GM12878 (cell line): ENCODE measurements around the gene TMEM231. TPM values are rescaled to one million over a fixed set of nuclear protein-coding genes. Genes with fewer than 3 reads are reported as not detected.

Source experiments
- ATAC-seq: fragments of 200-7000 bp; cut with Tn5 transposase; 3 replicates; pipeline ENCODE4 v1.9.1; 2020; ENCODE audit warnings: mild to moderate bottlenecking, moderate library complexity
- BruUV-seq: library from RNA; stranded (reverse); fragments of 400-500 nt; replicated peaks from 2 replicates; lab custom pipeline; 2021; lab: Mats Ljungman, UMichigan
- CTCF ChIA-PET: fragments of 300-600 bp; sonication (Branson Sonifier 250); formaldehyde crosslinking; extraction: SDS; loops from one replicate; lab custom pipeline; 2021; ENCODE audit warnings: inconsistent platforms; lab: Yijun Ruan, JAX
- POLR2A ChIA-PET: fragments of 350-600 bp; formaldehyde crosslinking; extraction: SDS; loops from one replicate; lab custom pipeline; 2021; ENCODE audit warnings: inconsistent platforms; lab: Charles Lee
- RAD21 ChIA-PET: fragments of 300-600 bp; sonication (Branson Sonifier 250); formaldehyde crosslinking; loops from one replicate; lab custom pipeline; 2023; ENCODE audit warnings: antibody characterized with exemption; ENCODE audit not compliant: unreplicated experiment; lab: Charles Lee
- SMC1A ChIA-PET: fragments of 300-600 bp; sonication (Branson Sonifier 250); formaldehyde crosslinking; loops from one replicate; lab custom pipeline; 2023; ENCODE audit not compliant: unreplicated experiment, uncharacterized antibody; lab: Charles Lee
- DNase-seq: peaks from one replicate; pipeline ENCODE4 v3.0.0-alpha.2; 2011; ENCODE audit warnings: low read depth, low spot score
- FAIRE-seq: peaks from 3 replicates; lab custom pipeline; 2011; peaks lifted over from hg19 to GRCh38; lab: Jason Lieb, UNC
- H2AFZ ChIP-seq: 2 replicates; pipeline ENCODE4 v1.6.0; 2011; ENCODE audit warnings: low read depth, low read length, control low read depth; ENCODE audit not compliant: control insufficient read depth
- H3K27ac ChIP-seq: 2 replicates; pipeline ENCODE4 v1.5.1; 2011; ENCODE audit warnings: control low read depth; ENCODE audit not compliant: control insufficient read depth, insufficient read depth
- H3K27me3 ChIP-seq, 2 experiments: replicated peaks in 1 of 2; 2 replicates each; pipeline versions ENCODE4 v1.6.0 to v1.6.1; 2011; ENCODE audit warnings: low read length in 1 of 2; ENCODE audit not compliant: control insufficient read depth in 2 of 2, insufficient read depth in 2 of 2
- H3K36me3 ChIP-seq, 2 experiments: 2 replicates each; pipeline ENCODE4 v1.5.1; 2011; ENCODE audit warnings: low read length in 1 of 2; ENCODE audit not compliant: control insufficient read depth in 2 of 2, insufficient read depth in 2 of 2
- H3K4me1 ChIP-seq: 2 replicates; pipeline ENCODE4 v1.6.1; 2011; ENCODE audit warnings: mild to moderate bottlenecking, low read length, moderate library complexity, mixed read lengths; ENCODE audit not compliant: control insufficient read depth, insufficient read depth
- H3K4me2 ChIP-seq: 2 replicates; pipeline ENCODE4 v1.6.0; 2011; ENCODE audit warnings: control low read depth; ENCODE audit not compliant: control insufficient read depth, insufficient read depth
- H3K4me3 ChIP-seq: fragments of 200-600 bp; sonication (generic); 2 replicates; pipeline ENCODE4 v1.5.1; 2016
- H3K79me2 ChIP-seq: 2 replicates; pipeline ENCODE4 v1.6.0; 2011; ENCODE audit warnings: low read length; ENCODE audit not compliant: control insufficient read depth, insufficient read depth
- H3K9ac ChIP-seq: 2 replicates; pipeline ENCODE4 v1.8.0; 2011; ENCODE audit warnings: low read length, control low read depth, mixed read lengths; ENCODE audit not compliant: control insufficient read depth, insufficient read depth
- H3K9me3 ChIP-seq: replicated peaks from 3 replicates; pipeline ENCODE4 v1.5.1; 2011; ENCODE audit warnings: mild to moderate bottlenecking, low read length; ENCODE audit not compliant: control insufficient read depth, insufficient read depth
- H4K20me1 ChIP-seq: 2 replicates; pipeline ENCODE4 v1.6.0; 2011; ENCODE audit not compliant: control insufficient read depth, insufficient read depth
- ATF3 ChIP-seq: IDR thresholded peaks from 2 replicates; pipeline ENCODE4 v1.6.1; 2011; ENCODE audit warnings: low read depth, mild to moderate bottlenecking, low read length, moderate library complexity, borderline replicate concordance; ENCODE audit errors: extremely low read depth
- BACH1 ChIP-seq: fragments of 450-650 bp; IDR thresholded peaks from 2 replicates; pipeline ENCODE4 v1.6.1; 2017; ENCODE audit warnings: mild to moderate bottlenecking, borderline replicate concordance
- BHLHE40 ChIP-seq, 2 experiments: fragments of 450-650 bp in 1 of 2; IDR thresholded peaks; 2 replicates each; pipeline ENCODE4 v1.6.1; 2011 to 2017; ENCODE audit warnings: low read depth in 2 of 2, borderline replicate concordance in 1 of 2, improper control_type of control experiment in 1 of 2, low read length in 1 of 2, mild to moderate bottlenecking in 1 of 2
- CHD2 ChIP-seq: IDR thresholded peaks from 2 replicates; pipeline ENCODE4 v1.6.1; 2011; ENCODE audit warnings: low read depth, low read length, improper control_type of control experiment, borderline replicate concordance
- EGR1 ChIP-seq, 2 experiments: IDR thresholded peaks; 1 replicate in 1 of 2; 2 replicates in 1 of 2; pipeline ENCODE4 v1.6.1; 2011 to 2012; ENCODE audit warnings: low read depth in 2 of 2, low read length in 2 of 2, borderline replicate concordance in 1 of 2, mild to moderate bottlenecking in 1 of 2, moderate library complexity in 1 of 2
- EP300 ChIP-seq, 2 experiments: fragments of 150-350 bp in 1 of 2; IDR thresholded peaks; 2 replicates each; pipeline ENCODE4 v1.6.1; 2011 to 2012; ENCODE audit warnings: low read depth in 2 of 2, low read length in 2 of 2, borderline replicate concordance in 1 of 2, improper control_type of control experiment in 1 of 2, inconsistent platforms in 1 of 2; ENCODE audit not compliant: control insufficient read depth in 1 of 2
- MTA3 ChIP-seq: IDR thresholded peaks from 2 replicates; pipeline ENCODE4 v1.6.1; 2012; ENCODE audit warnings: low read length, inconsistent platforms, borderline replicate concordance
- MXI1 ChIP-seq: fragments of 150-350 bp; IDR thresholded peaks from 2 replicates; pipeline ENCODE4 v1.6.1; 2011; ENCODE audit warnings: low read depth, mild to moderate bottlenecking, inconsistent platforms, low read length, improper control_type of control experiment
- NFIC ChIP-seq: IDR thresholded peaks from 2 replicates; pipeline ENCODE4 v1.6.1; 2012; ENCODE audit warnings: low read depth, mild to moderate bottlenecking, inconsistent platforms, low read length, moderate library complexity
- PAX5 ChIP-seq: IDR thresholded peaks from 2 replicates; pipeline ENCODE4 v1.6.1; 2011; ENCODE audit warnings: low read depth, low read length, borderline replicate concordance
- POLR2AphosphoS2 ChIP-seq: IDR thresholded peaks from 2 replicates; pipeline ENCODE4 v1.6.1; 2011; ENCODE audit warnings: low read depth, mild to moderate bottlenecking, low read length, improper control_type of control experiment, moderate library complexity
- RELA ChIP-seq: fragments of 450-650 bp; IDR thresholded peaks from 2 replicates; pipeline ENCODE4 v1.8.0; 2014; ENCODE audit warnings: borderline replicate concordance; ENCODE audit not compliant: partially characterized antibody
- ZBTB11 ChIP-seq: fragments of 450-650 bp; formaldehyde crosslinking; IDR thresholded peaks from 2 replicates; pipeline ENCODE4 v1.5.0; 2022; ENCODE audit warnings: mild to moderate bottlenecking, missing genetic modification characterization
- ZZZ3 ChIP-seq: IDR thresholded peaks from 2 replicates; pipeline ENCODE4 v1.6.1; 2011; ENCODE audit warnings: low read depth; ENCODE audit not compliant: control insufficient read depth, insufficient read length
- WGBS: methylation state at CpG from one replicate; pipeline ENCODE4 v1.1.6; 2016; ENCODE audit warnings: low lambda C conversion rate; ENCODE audit not compliant: insufficient replicate concordance, insufficient coverage; ENCODE audit errors: missing lambda C conversion rate; 5-methylcytosine and 5-hydroxymethylcytosine counted together
- in situ Hi-C: fragments of 300-500 bp; cut with MboI; formaldehyde crosslinking; loops from 9 replicates; pipeline ENCODE4 v1.14.3; 2018; ENCODE audit warnings: mixed read lengths
- intact Hi-C: fragments of 100-400 bp; cut with micrococcal nuclease; formaldehyde crosslinking; loops from one replicate; pipeline ENCODE4 v1.14.2; 2022; ENCODE audit not compliant: unreplicated experiment
- polyA plus RNA-seq, 11 experiments: library from polyadenylated mRNA; depleted of rRNA in 4 of 11; unstranded in 6 of 11; stranded (reverse) in 5 of 11; fragments of >200 nt; fragmentation: Nextera tagmentation in 4 of 11; fragmentation: Illumina TruSeq in 1 of 11; extraction: Ambion mirVana in 4 of 11; extraction: Trizol in 1 of 11; gene quantifications; 1 replicate in 1 of 11; 2 replicates in 10 of 11; pipeline versions ENCODE4 v1.2.1 to v1.2.3, GENCODE V29; 2011 to 2016; ENCODE audit warnings: inconsistent platforms in 2 of 11, missing spikeins in 2 of 11, low read depth in 1 of 11
- total RNA-seq, 4 experiments: library from RNA; depleted of rRNA in 3 of 4; stranded (reverse); fragments of >200 nt in 3 of 4; fragmentation: Illumina TruSeq in 1 of 4; extraction: Trizol in 1 of 4; gene quantifications; 2 replicates each; pipeline versions ENCODE4 v1.2.1 to v1.2.3, GENCODE V29; 2013 to 2021

The TMEM231 gene
- total and polyA plus RNA-seq, 10 of the 15 experiments (the other 5 are each of a cell fraction or from before 2014, with no cell fraction given): 1.2 to 9.1 (median 5.9) TPM

DNA sequence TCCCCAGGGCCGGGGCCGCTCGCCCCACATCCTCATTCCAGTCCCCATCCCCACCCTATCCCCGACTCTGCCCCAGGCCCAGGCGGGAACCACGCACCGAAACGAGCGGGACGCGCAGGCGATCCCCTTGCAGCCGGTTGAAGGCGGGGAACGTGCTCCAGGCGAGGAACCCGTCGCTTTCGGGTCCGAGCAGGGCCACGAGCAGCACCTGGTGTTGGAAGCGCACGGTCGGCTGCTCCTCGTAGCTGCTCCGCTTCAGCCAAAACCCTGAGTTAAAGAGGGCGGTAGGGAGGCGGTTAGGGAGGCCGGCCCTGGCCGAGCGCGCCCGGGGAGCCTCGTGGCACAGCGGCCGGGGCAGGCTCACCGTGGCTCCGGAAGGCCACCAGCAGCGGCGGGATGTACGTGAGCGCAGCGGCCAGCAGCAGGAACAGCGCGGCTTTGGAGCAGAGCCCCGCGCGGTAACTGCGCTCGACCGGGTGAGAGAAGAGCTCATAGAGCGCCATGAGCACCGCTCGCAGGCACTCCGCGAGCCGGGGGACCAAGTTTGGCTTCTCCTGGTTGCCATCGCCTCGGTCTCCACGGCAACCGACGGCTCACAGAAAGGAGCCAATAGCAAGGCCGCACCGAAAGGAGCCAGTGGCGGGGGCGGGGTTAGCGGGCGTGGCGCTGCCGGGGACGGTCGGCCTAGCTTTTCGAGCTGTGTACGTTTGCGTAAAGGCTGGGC lies at the start of gene TMEM231 (continued):
- TF ChIP-seq BHLHE40 (IDR thresholded peaks at IDR 0.05; ENCODE audit: borderline replicate concordance in 1 of 2, low read depth in 2 of 2, low read length in 1 of 2) (peak; percentile 5 to 38; a peak in 3 of 4 replicates), PAX5 (peak; percentile 76), EP300 (IDR thresholded peaks at IDR 0.05; ENCODE audit: borderline replicate concordance in 1 of 2, control insufficient read depth in 1 of 2, low read depth in 2 of 2, low read length in 2 of 2) (0 out of 4 replicates have a peak, but pooled peaks of 1 of the 2 experiments have one; percentile 21), NFIC (no peak), MXI1 (peak; percentile 99), MTA3 (no peak), EGR1 (IDR thresholded peaks at IDR 0.05; ENCODE audit: borderline replicate concordance in 1 of 2, low read depth in 2 of 2, low read length in 2 of 2) (peak in 1 of 2 experiments; percentile 88; a peak in 2 of 3 replicates)

- SMC1A ChIA-PET: no interaction called here
- 95% methylated on average over 4 of the region's 4 CpGs for WGBS
- H3K27ac ChIP-seq: no peak overlapping the region
- FAIRE-seq: no peak
- no peak overlapping the region for H3K4me3 ChIP-seq
- H3K4me2 ChIP-seq: no peak overlapping the region
- peaks cover 7% of the 10 kb centered on the region; the same call in 2 of the 3 replicates for H3K9me3 ChIP-seq
- POLR2A ChIA-PET: no interaction called here
- no peak overlapping the region for H2AFZ ChIP-seq
- H3K36me3 ChIP-seq: peaks cover 0 to 45% of the 10 kb centered on the region in 2 experiments; a peak in 3 of 4 replicates
- no peaks in the 10 kb centered on the region for H3K4me1 ChIP-seq
- in situ Hi-C loops: no loop called here
- H3K27me3 ChIP-seq: no peaks in the 10 kb centered on the region
- CTCF ChIA-PET: interaction anchor here (1.0 kb wide), 1 partner anchor 18 kb away, joined by 3 read pairs; no protein-coding TSS in a partner anchor
- no peak overlapping the region for H3K9ac ChIP-seq
- no peak for ATAC-seq
- intact Hi-C loops: no loop called here
- RAD21 ChIA-PET: no interaction called here
- H3K79me2 ChIP-seq: no peaks in the 10 kb centered on the region
- H4K20me1 ChIP-seq: no peaks in the 10 kb centered on the region
- no peak for DNase-seq
- BruUV-seq: no TSS peak
- TF ChIP-seq ATF3 (no peak), ZZZ3 (no peak), BACH1 (no peak), POLR2AphosphoS2 (no peak), ZBTB11 (CRISPR knock-in tag) (no peak), RELA (no peak), CHD2 (no peak)
Observed at GRCh38 chr16:75603241-75603640, 47.2 kb upstream of the TMEM231 start.
